GM20000 (cell line): ENCODE measurements around the gene FPR1.

Experiments used
- DNase-seq: peaks from one replicate; pipeline ENCODE4 v3.0.0; 2012; ENCODE audit warnings: low spot score
- TF ChIP-seq, protein P1 (sequence below): IDR thresholded peaks from 2 replicates; pipeline ENCODE4 v1.5.1; 2012; ENCODE audit warnings: mild to moderate bottlenecking, control low read depth; ENCODE audit errors: extremely low read depth, missing control alignments

FPR1 gene

DNA sequence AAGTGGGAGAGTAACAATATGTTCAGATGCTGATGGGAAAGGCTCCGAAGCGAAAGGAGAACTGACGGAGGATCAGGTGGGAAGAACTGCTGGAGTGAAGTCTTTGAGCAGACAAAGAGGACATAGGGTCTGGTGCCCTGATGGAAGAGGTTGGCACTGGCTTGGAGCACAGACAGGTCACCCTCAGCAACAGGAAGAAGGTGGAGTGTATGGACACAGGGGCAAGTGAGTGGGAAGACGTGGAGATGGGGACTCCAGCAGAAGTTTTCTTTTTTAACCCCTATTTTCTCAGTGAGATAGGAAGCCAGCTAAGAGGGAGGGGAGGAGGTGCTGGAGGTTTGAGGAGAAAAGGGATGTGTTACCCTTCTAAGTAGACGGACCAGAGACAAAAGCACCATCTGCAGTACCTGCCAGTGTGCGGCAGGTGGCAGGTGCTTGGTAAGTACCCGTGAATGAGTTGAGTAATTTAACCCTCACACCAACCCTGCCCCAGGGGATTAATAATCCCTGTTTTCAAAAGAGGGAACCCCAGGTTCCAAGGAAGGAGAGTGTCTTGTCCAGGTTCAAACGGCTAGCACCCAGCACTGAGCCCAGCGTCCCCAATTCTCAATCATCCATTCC is 39.1 kb downstream of the FPR1 start:
- TF ChIP-seq, protein P1, sequence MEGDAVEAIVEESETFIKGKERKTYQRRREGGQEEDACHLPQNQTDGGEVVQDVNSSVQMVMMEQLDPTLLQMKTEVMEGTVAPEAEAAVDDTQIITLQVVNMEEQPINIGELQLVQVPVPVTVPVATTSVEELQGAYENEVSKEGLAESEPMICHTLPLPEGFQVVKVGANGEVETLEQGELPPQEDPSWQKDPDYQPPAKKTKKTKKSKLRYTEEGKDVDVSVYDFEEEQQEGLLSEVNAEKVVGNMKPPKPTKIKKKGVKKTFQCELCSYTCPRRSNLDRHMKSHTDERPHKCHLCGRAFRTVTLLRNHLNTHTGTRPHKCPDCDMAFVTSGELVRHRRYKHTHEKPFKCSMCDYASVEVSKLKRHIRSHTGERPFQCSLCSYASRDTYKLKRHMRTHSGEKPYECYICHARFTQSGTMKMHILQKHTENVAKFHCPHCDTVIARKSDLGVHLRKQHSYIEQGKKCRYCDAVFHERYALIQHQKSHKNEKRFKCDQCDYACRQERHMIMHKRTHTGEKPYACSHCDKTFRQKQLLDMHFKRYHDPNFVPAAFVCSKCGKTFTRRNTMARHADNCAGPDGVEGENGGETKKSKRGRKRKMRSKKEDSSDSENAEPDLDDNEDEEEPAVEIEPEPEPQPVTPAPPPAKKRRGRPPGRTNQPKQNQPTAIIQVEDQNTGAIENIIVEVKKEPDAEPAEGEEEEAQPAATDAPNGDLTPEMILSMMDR, result peak; percentile 20
- peak; percentile 67 for DNase-seq

- TF ChIP-seq, protein P1, result no peak
Measured at GRCh38 chr19:51711702-51712101, 40.0 kb downstream of the FPR1 start.

GRCh38 chr19:51710163-51710562 is 41.5 kb downstream of the FPR1 start:
- TF ChIP-seq, protein P1, result no peak
- no peak for DNase-seq

More at GRCh38 chr19:51711702-51712101, 40.0 kb downstream of the FPR1 start:
- no peak for DNase-seq

- TF ChIP-seq, protein P1, result no peak
- DNase-seq, result no peak
Measured at GRCh38 chr19:51709575-51709974, 42.1 kb downstream of the FPR1 start.

DNA sequence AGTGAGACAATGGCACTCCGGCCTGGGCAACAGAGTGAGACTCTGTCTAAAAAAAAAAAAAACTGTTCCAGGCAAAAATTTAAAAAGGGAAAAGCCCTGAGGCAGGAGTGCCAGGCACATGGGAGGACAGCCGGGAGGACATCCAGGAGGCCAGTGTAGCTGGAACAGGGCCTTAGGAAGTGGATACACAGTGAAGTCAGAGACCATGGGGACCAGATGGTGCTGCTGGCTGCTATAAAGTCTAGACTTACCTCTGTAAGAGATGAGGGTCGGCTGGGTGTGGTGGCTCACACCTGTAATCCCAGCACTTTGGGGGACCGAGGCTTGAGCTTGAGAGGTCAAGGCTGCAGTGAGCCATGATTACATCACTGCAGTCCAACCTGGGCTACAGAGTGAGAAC is 42.9 kb downstream of the FPR1 start:
- TF ChIP-seq, protein P1, result no peak
- no peak for DNase-seq

- TF ChIP-seq, protein P1, result no peak
- DNase-seq, result no peak
Measured at GRCh38 chr19:51706885-51707284, 44.8 kb downstream of the FPR1 start.

DNA sequence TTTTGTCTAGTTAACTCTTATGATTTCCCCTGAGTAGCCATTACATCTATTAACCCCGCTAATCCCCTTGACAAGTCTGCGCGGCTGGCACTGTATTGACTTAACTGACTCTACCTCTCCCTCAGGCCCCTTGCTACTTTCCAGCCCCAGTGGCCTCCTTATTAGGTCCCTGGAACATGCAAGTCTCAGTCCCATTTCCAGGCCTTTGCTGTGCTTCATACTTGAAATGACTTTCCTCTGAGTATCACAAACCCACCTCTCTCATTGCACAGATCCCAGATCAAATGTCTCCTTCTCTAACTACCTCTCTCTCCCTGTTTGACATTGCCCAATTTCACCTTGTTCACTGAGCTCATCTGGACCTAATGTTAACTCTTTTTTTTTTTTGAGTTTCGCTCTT is 45.4 kb downstream of the FPR1 start:
- no peak for DNase-seq
- TF ChIP-seq, protein P1, result no peak
